ENCODE measurements around the gene HCN4.

HCN4 gene

DNA sequence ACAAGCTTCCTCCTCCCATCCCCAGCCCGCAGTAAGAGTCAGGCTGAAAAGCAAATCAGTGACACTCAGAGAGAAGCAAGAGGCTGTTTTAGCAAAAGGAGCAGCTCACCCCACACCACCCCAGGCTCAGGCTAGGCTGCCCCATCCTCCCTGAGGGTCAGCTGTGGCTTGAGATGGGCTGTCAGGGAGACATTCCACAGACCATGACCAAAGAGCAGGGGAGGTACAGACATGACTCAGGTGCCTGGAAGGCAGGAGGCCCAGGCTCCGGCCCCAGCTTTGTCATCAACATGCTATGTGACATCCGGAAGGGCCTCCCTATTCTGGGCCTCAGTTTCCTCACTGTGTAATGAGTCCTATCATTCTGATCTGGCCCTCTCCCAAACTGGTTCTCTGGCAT lies 24.7 kb downstream of the HCN4 start:
- no peak for DNase-seq

DNA sequence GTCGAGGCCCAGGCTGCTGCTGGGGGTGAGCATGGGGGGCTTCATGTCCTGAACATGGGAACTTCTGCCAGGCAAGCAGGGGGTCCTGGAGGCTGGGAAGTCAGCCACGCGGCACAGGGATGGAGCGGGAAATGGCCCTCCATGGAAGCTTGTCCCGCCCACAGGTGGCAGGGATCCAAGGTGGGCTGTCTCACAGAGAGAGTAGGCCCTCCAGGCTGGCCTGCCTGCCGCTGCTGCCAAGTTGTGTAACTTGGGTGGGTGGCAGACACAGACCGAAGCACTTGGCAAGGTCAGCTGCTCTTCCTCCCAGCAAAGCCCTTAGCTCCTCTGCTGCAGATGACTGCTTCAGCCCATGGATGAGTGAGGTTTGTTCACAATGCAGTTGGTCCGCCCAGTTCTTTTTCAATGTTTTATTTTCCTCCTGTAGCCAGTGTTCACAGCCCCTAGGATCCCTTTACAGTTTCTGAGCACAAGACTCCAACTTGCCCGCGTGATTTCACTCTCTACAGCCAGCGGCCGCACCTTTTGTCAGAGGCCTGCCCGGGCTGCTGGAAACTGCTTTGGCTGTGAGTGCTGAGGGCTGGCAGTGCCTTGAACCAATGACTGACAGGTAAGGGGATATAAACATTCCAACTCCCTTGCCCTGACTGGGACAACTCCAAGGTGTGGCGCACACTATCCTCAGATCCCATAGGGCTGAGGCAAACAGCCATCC lies 26.7 kb downstream of the HCN4 start:
- DNase-seq, result no peak

DNA sequence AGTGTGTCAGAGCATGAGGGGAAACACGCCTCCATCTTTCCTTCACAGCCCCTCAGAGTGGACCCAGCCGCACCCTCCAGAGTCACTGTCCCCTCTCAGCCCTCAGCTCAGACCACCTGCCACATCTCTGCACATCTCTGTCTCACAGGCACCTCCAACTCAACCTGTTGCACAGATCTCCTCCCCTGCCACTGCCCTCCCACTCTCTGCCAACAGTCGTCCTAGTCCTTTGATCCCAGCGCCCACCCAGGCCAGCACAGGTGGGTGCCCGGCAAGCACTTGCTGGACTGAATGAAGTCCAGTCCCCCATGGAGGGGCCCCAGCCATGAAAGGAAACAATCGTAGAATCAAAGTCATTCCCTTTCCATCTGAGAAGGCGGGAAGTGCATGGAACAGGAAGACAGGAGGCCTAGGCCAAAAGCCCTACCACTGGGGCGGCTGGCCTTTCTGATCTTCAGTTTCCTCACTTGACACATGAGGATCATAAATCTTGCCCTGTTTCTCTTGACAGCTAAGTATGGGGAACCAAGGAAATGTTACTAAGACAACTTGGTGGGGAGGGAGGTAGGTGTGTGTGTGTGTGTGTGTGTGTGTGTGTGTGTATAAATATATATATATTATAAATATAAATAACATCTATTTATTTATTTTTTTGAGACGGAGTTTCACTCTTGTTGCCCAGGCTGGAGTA lies 28.1 kb downstream of the HCN4 start:
- DNase-seq, result no peak

DNA sequence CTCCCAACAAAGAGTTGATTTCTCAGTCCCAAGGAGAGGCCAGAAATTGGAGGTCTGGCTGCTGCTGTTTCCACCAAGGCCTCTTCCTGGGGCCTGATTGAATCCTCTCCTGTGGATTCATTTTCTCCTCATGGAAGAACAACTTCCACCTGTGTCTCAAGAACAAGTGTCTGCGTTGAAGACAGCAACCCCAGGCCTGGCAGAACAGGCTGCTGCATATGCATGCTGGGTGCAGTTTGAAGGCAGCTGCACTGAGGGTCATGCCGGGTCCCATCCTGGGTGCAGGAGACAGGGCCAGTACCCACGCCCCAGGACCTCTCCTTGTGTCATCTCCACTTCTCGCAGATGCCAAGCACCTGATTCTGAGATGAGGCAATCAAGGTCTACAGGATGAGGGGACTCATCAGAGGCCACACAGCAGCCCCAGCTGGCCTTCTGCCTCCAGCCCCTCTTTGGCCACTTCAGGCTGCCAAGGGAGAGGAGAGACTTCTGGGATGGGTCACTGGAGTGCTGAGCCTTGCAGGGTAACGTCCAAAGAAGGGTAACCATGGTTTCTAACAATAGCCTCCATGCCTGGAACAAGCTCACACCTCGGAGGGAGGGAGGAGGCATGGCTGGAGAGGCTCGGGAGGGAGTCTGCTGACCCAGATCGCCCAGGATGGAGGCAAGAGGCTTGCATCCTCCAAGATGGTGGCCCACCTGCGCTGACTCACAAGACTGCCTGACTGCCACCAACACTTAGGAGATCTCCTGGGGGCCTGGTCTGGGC lies 30.0 kb downstream of the HCN4 start:
- DNase-seq, result no peak

DNA sequence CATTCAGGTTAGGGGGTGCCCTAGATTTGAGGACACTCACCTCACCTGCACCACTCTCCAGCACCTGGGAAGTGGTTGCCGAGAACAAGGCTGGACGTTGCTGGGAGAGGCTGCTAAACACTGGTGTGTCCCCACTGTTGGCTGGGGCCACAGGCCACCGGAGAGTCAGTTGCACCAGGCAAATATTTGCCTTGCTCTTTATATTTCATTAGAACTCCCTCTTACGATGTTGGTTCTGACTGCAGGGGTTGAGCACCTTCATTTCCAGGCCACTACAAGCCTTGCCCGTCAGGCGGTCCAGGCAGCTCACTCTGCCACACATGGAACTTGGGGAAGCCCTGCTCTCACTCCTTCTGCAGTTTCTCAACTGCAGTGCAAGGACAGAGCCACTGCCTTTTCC lies 30.7 kb downstream of the HCN4 start:
- no peak for DNase-seq

DNA sequence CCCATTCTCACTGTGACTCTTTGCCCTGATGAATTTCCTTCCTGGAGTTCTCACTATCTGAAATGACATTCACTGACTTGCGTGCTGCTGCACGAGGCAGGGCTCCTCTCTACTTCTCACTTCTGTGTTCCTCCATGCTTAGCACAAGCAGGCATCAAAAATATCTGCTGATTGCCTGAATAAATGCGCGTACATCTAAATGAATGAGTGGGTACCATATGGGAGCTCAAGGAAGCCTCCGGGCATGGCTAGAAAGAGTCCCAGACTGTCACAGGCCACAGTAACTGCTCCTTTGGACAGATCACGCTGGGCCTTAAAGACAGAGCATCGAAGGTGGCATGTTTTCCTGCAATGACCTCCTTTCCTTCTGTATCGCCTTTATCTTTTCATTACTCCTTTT lies 31.6 kb downstream of the HCN4 start:
- no peak for DNase-seq

DNA sequence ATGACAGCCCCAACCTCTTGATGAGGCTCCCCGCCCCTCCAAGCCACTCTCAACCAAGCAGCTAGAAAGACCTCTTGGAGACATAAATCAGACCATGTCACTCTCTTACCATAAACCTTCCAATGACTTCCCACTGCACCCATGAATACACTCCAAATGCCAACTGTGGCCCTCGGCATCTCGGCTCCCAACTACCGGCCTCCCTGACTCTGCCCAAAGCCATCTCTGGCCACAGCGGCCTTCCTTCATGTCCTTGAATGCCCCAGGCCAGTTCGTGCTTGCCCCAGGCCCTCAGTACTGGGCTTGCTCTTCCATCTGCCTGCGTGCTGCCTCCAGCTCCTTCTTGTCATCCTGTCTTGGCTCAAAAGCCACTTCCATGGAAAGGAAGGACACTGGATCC lies 32.0 kb downstream of the HCN4 start:
- DNase-seq, result no peak

DNA sequence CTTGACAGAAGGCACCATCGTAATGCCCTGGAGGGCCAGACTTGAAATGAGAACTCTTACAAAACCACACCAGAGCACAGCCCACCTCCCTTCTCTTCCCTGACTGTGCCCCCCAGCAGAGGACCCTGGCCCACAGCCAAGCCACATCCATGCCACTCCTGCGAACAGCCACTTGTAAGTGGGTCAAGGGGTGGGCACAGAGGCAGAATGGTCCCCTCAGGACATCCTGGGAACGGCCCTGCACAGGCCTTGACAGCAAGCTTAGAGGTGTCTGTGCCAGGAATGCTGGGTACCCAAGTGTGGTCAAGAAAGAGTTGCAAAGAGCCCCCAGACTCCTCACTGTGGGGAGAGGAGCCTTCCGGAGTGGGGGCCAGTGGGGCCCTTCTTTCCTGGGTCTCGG lies 33.3 kb downstream of the HCN4 start:
- DNase-seq, result no peak

DNA sequence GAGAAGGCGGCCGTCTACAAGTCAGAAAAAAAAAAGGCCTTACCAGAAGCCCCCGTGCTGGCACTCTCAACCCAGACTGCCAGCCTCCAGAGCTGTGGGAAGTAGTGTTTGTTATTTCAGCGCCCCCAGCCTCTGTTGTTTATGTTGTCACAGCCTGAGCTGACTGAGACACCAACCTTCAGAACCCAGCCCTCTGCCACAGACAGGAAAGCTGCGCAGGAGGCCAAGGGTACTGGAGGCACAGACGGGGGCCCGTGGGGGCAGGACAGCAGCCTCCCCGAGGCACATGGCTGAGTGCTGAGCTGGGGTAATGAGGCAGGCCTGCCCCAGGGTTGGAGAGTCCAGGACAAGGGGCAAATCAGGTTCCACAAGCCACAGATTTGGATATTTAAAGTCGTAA lies 33.7 kb downstream of the HCN4 start:
- no peak for DNase-seq

DNA sequence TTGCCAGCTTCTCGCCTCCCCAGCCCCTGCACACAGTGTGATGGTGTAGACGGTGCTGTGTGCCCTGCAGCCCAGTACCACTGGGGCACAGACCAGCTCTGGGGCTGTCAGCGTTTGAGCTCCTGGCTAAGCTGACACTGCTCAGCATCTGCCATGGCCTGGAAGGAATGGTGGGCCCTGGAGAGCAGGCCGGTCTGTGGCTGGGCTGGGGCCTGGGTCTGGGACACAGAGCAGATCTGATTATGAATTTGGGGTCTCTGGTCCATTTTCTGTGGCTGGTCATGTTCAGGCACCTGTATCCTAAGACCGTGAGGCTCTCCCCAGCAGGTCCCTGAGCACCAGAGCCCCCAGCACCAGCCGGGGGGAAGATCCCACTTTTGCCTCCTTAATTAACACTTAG lies 34.7 kb downstream of the HCN4 start:
- no peak for DNase-seq

DNA sequence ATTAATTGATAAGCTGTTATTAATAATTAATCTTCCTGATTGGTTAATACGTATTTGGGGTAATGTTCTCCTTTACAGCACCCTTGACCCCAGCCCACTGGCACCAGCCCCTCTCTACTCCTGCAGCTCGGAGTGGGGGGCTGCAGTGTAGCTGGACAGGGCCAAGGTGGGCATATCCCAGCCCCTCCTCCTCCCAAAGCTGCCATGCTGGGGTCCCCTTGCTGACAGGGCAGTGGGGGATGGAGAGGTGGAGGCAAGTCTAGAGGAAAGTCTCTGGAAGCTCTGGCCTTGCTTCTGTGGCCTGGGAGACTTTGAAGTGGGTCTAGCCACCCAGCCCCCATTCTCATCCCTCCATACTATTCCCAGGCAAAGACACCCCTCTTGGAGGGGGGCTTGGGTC lies 35.8 kb downstream of the HCN4 start:
- no peak for DNase-seq

DNA sequence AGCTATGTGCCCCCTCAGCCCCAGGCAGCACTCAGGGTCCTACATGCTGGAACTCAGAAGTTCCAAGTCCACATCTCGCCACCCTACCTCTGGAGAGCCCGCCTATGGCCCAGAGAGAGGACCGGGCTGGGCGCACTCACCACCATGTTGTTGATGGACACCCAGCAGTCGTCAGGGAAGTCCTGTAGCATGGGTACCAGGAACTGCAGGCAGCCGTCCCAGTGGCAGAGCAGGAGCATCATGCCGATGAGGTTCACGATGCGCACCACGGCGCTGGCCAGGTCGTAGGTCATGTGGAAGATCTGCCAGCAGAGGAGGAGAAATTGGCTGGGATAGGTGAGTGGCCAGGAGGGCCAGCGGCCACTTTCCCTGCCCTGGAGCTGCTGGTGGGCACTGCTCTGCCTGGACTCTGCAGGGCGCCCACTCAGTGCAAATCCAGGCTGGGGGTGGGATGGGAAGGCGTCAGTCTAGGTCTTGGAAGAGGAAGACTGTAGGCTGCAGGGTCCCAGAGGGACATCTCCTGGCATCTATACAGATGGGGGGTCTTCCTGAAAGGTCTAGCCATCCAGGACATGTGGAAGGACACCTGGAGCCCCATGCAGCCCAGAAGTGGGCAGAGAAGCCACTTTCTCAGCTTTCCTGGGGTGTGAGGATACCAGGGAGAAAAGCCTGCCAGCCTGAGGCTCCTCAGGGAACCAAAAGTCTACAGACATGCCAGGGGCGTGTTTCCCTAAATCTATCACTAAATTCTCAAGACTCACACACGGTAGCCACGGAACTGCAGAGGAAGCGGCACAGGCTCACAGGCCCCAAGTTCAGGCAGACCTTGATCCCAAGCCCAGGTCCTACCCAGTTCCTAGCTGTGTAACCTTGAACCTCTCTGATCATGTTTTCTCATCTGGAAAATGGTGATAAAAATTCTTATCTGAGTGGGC lies 36.5 kb downstream of the HCN4 start:
- DNase-seq, result no peak

DNA sequence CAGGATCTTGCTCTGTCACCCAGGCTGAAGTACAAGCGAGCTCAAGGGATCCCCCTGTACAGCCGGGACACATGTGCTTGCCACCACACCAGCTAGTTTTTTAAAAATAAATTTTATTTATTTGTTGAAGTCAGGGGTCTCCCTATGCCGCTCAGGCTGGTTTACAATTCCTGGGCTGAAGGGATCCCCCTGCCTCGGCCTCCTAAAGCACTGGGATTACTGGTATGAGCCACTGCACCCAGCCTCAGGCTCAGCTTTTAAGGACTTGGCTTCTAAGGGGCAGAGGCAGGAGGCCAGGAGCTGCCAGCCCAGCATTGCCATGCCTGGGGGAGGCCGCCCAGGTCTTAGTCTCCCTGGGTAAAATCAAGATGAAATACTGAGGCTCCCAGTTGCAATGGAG lies 37.3 kb downstream of the HCN4 start:
- no peak for DNase-seq

DNA sequence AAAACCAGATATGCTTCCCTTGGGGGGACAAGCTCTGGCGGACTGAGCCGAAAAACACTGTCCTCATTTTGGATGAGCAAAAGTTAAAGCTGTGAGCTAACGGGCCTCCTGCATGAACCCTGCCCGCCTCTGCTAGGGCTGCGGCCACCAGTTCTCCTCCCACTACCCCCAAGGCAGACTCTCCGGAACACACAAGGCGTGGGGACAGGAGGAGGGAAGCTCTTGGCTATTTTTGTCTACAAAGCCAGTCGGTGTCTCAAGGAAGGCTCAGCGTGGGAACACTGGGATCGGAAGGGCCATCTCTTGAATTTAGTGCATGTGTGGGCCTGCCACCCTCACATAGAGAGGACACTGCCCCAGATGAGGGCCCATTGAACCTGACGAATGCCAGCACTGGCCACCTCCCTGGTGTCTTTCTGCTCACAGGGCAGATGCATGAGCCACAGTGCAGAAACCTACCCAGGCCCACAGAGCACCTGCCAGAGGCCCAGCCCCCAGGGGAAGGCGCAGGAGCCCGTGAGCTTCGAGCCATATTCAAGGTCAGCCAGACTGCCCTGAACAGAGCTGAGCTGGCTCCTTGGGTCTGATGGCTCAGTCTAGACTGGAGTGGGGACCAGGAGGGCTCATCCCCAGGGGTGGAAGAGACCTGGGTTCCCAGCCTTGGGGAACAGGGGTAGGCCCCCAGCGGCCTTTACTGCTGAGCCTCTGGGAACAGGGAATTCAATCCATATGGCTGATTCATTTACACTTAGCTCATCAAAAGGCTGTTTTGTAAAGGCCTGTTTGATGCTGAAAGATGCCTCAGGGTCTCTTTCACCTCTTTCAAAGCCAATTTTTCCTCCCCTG lies 38.3 kb downstream of the HCN4 start:
- DNase-seq, result no peak

DNA sequence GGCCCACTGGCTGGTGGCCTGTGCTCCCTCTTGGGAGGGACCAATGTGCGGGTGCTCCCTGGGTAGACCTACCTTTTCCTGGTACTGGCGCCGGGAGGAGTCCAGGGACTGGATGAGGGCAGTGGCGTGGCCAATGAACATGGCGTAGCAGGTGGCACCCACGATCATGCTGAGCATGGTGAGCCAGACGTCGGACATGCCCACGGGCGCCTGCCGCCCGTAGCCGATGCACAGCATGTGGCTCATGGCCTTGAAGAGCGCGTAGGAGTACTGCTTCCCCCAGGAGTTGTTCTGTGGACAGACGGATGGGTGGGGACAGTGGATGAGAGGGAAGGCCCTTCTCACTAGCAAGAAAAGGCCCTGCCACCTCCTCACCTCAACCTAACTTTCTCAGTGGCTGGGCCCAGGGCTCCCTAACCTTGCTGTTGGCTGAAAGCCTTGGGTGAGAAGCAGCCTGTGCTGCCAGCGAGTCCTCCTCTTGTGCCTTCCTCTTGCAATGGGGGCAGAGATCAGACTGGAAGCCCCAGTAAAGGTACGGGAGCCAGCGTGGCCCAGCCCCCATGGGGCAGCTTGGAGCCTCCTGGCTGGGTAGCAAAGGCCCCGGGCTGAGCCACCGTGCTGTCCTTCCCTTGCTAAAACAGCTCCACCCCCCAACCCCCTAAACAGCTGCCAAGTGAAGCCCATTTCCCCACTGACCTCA lies 39.1 kb downstream of the HCN4 start:
- DNase-seq, result no peak

DNA sequence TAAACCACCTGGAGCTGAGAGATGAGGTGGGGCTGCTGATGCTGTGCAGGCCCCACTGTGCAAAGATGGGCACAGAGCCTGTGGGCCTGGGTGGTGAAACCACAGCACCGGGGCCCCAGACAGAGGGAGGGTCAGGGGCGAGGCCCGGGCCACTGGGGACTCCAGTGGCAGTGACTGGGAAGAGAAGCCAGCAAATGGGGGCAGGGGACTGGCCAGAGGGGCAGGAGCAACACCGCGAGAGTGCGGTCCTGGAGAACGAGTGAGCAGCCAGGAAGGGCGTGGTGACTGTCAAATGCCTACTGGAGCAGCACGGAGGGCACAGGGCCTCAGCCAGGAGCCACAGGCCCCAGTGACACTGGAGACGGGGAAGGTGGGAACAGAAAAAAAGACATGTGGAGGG lies 39.8 kb downstream of the HCN4 start:
- DNase-seq, result no peak

DNA sequence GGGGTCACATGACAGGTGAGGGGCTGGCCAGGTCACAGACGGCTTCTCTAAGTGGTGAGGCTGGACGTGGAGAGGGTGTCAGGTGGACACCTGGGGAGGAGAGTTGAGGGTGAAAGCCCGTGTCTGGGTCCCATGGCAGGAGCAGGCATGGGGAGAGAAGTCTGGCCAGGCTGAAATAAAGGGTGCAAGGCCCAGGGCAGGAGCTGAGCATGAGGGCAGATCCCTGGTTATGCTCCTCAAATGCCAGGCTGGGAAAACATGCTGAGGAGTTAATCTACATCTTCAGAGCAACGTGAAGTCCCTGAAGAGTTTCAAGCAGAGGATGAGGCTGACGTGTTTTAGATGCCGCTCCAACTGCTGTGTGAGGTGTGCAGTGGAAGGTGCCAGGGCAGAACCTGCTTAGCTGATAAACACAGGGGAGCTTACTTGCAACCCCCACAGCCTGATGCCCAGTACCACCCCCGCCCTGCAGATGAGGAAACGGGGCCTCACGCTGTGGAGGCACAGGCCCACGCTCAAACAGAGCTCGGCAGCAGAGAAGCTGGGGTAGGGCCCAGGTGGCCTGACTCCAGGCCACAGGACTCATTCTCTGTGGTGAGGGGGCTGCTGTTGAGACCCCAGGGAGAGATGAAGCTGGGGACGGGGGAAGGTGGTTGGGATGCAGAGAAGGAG lies 40.5 kb downstream of the HCN4 start:
- DNase-seq, result no peak

DNA sequence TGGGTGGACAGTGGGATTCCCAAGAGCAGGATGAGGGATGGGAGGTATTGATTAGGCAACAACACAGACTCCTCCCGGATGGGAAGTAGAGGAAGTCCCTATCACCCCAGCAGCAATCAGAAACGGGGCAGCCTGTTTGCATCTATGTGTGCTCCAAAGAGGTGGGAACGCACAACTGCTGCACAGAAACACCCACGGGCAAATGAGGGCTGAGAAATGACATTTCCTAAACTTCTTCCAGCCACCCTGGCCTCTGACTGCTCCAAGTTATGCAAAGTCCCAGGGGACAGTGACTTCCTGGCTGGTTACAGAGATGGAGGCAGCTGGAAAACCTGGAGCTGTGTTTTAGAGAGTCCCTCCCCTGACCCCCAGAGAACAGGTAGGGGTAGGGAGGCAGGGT lies 42.6 kb downstream of the HCN4 start:
- DNase-seq, result no peak

DNA sequence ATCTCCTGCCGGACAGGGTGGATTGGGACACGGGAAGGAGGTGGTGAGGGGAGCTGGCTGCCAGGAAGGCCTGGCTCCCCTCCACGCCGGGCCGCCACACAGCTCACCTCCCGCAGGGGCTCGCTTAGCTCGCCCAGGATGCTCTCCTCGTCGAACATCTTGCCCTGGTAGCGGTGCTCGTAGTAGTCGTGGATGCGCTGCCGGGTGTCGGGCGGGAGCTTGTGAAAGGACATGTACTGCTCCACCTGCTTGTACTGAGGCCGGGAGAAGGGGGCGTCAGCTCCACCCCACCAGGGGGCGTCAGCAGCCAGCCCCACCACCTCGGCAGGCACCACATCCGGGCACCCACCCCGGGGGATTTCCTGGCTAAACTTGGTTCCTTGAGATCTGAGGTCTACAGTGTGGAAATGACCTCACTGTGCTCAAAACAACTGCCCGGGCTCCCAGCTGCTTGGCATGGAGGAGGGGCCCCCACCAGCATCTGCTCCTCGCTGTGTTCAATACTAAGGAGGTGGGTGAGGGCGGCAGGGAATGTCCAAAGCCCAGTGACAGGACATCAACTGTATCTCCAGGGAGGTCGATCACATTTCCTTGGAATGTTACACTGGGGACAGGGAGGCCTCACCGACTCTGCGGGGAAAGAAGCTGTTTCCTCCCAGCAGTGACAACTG lies 43.4 kb downstream of the HCN4 start:
- DNase-seq, result no peak

DNA sequence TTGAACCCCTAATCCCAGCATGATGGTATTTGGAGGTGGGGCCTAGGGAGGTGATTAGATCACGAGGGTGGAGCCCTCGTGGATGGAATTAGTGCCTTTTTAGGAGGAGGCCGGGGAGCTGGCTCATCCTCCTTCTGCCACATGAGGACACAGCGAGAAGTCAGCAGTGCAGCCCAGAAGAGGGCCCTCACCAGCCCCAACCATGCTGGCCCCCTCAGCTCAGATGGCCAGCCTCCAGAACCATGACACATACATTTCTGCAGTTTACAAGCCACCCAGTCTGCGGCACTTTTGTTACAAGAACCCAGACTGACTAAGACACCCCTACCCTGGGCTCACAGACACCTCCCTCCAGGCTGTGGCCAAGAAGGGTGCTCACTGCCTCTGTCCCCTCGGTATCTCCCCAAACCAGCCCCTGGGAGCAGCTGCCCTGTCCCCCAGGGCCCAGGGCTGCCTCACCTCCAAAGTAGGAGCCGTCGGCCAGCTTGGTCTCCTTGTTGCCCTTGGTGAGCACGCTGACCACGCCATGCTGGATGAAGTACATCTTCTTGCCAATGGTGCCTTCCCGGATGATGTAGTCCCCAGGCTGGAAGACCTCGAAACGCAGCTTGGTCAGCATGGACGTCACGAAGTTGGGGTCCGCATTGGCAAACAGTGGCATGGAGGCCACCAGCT lies 44.1 kb downstream of the HCN4 start:
- no peak for DNase-seq
